Hepatocyte (in vitro differentiated cells): Measurements from ENCODE around the gene CDC42BPA. TPM values are rescaled to one million over a fixed set of nuclear protein-coding genes. Genes with fewer than 3 reads are reported as not detected.
"Not testable (repeated sequence)": the region's sequence is repeated elsewhere in the genome, so short reads cannot be mapped to it uniquely, and the experiment has no call there.

Source experiments
- DNase-seq: peaks from one replicate; pipeline ENCODE4 v3.0.0-alpha.2; 2016; ENCODE audit warnings: low spot score
- H2AFZ ChIP-seq: fragments of 200-600 bp; sonication (generic); 2 replicates; pipeline ENCODE4 v1.6.0; 2016; ENCODE audit warnings: antibody characterized with exemption, mild to moderate bottlenecking
- H3K27ac ChIP-seq: fragments of 200-600 bp; sonication (generic); 2 replicates; pipeline ENCODE4 v1.5.1; 2016; ENCODE audit warnings: mild to moderate bottlenecking
- H3K27me3 ChIP-seq: fragments of 200-600 bp; sonication (generic); 2 replicates; pipeline ENCODE4 v1.6.1; 2016
- H3K36me3 ChIP-seq: fragments of 200-600 bp; sonication (generic); replicated peaks from 2 replicates; pipeline ENCODE4 v1.5.1; 2016; ENCODE audit warnings: low read depth; ENCODE audit not compliant: insufficient read depth
- H3K4me1 ChIP-seq: fragments of 200-600 bp; sonication (generic); 2 replicates; pipeline ENCODE4 v1.5.1; 2016; ENCODE audit warnings: mild to moderate bottlenecking, moderate library complexity; ENCODE audit not compliant: insufficient read depth
- H3K4me2 ChIP-seq: fragments of 200-600 bp; sonication (generic); 2 replicates; pipeline ENCODE4 v1.6.0; 2016
- H3K4me3 ChIP-seq: fragments of 200-600 bp; sonication (generic); 2 replicates; pipeline ENCODE4 v1.5.1; 2016; ENCODE audit warnings: mild to moderate bottlenecking
- H3K79me2 ChIP-seq: fragments of 200-600 bp; sonication (generic); 2 replicates; pipeline ENCODE4 v1.6.0; 2017; ENCODE audit warnings: mild to moderate bottlenecking
- H3K9me2 ChIP-seq: fragments of 200-600 bp; sonication (generic); replicated peaks from 2 replicates; pipeline ENCODE4 v1.6.0; 2017; ENCODE audit warnings: mild to moderate bottlenecking; ENCODE audit not compliant: insufficient read depth
- H3K9me3 ChIP-seq: fragments of 200-600 bp; sonication (generic); 2 replicates; pipeline ENCODE4 v1.5.1; 2016; ENCODE audit warnings: low read depth, mild to moderate bottlenecking
- H4K20me1 ChIP-seq: fragments of 200-600 bp; sonication (generic); 2 replicates; pipeline ENCODE4 v1.6.0; 2016; ENCODE audit warnings: mild to moderate bottlenecking; ENCODE audit not compliant: insufficient read depth, poor library complexity, severe bottlenecking
- CTCF ChIP-seq: fragments of 200-600 bp; sonication (generic); IDR thresholded peaks from 2 replicates; pipeline ENCODE4 v1.5.1; 2016; ENCODE audit warnings: antibody characterized with exemption, mild to moderate bottlenecking; ENCODE audit not compliant: poor library complexity
- EZH2 ChIP-seq: fragments of 200-600 bp; sonication (generic); IDR thresholded peaks from 2 replicates; pipeline ENCODE4 v1.6.1; 2016; ENCODE audit warnings: antibody characterized with exemption, mild to moderate bottlenecking, borderline replicate concordance
- EZH2phosphoT487 ChIP-seq: fragments of 200-600 bp; sonication (generic); IDR thresholded peaks from one replicate; pipeline ENCODE4 v1.6.1; 2018; ENCODE audit warnings: antibody characterized with exemption, mild to moderate bottlenecking, low read depth, moderate library complexity; ENCODE audit not compliant: unreplicated experiment, severe bottlenecking
- whole genome bisulfite sequencing: methylation state at CpG from one replicate; pipeline ENCODE4 v1.1.6; 2016; ENCODE audit warnings: low lambda C conversion rate; ENCODE audit errors: missing lambda C conversion rate; 5-methylcytosine and 5-hydroxymethylcytosine counted together
- polyA plus RNA-seq: library from polyadenylated mRNA; unstranded; fragments of >200 nt; fragmentation: Nextera tagmentation; extraction: Ambion mirVana; gene quantifications from 2 replicates; pipeline ENCODE4 v1.2.1, GENCODE V29; 2016
- total RNA-seq: library from RNA; depleted of rRNA; stranded (reverse); fragments of >200 nt; gene quantifications from 2 replicates; pipeline ENCODE4 v1.2.3, GENCODE V29; 2014

CDC42BPA gene
- total and polyA plus RNA-seq, 2 experiments from 2014 or later = 24.5 to 40.9 TPM

GRCh38 chr1:226958300-226958699, 360.0 kb downstream of the CDC42BPA start:
- Histone ChIP-seq H3K36me3 (no peaks in the 10 kb centered on the region), H3K9me2 (no peaks in the 10 kb centered on the region), H3K27ac (no peak overlapping the region), H2AFZ (no peak overlapping the region), H3K4me3 (no peak overlapping the region), H3K79me2 (peaks cover 30% of the 10 kb centered on the region), H3K27me3 (no peaks in the 10 kb centered on the region), H4K20me1 (no peaks in the 10 kb centered on the region), H3K4me2 (no peak overlapping the region), H3K9me3 (no peaks in the 10 kb centered on the region), H3K4me1 (no peaks in the 10 kb centered on the region)
- TF ChIP-seq EZH2phosphoT487 (no peak), EZH2 (no peak), CTCF (no peak)
- 92% methylated on average over 13 of the region's 13 CpGs for WGBS
- no peak for DNase-seq

- Histone ChIP-seq H3K4me1 (no peaks in the 10 kb centered on the region), H3K27me3 (no peaks in the 10 kb centered on the region), H3K79me2 (peaks cover 35% of the 10 kb centered on the region), H3K27ac (no peak overlapping the region), H3K9me2 (no peaks in the 10 kb centered on the region), H3K9me3 (no peaks in the 10 kb centered on the region), H2AFZ (no peak overlapping the region), H3K36me3 (no peaks in the 10 kb centered on the region), H3K4me2 (no peak overlapping the region), H3K4me3 (no peak overlapping the region), H4K20me1 (no peaks in the 10 kb centered on the region)
- no peak for DNase-seq
- 95% methylated on average over 11 of the region's 11 CpGs for WGBS
- TF ChIP-seq EZH2 = no peak
- TF ChIP-seq CTCF = no peak
- TF ChIP-seq EZH2phosphoT487 = no peak
Measured at GRCh38 chr1:226957714-226958113, 360.6 kb downstream of the CDC42BPA start.

GRCh38 chr1:226956942-226957713, 361.2 kb downstream of the CDC42BPA start:
- Histone ChIP-seq H3K9me2 (no peaks in the 10 kb centered on the region), H2AFZ (no peak overlapping the region), H3K27ac (no peak overlapping the region), H3K9me3 (no peaks in the 10 kb centered on the region), H3K27me3 (no peaks in the 10 kb centered on the region), H3K36me3 (no peaks in the 10 kb centered on the region), H3K4me1 (no peaks in the 10 kb centered on the region), H4K20me1 (no peaks in the 10 kb centered on the region), H3K79me2 (peaks cover 41% of the 10 kb centered on the region), H3K4me2 (no peak overlapping the region), H3K4me3 (no peak overlapping the region)
- 96% methylated on average over 5 of the region's 6 CpGs for whole genome bisulfite sequencing
- no peak for DNase-seq
- no peak for TF ChIP-seq CTCF
- no peak for TF ChIP-seq EZH2phosphoT487
- no peak for TF ChIP-seq EZH2

- not testable (repeated sequence) for DNase-seq, H3K9me3 ChIP-seq, H3K9me2 ChIP-seq, H3K4me1 ChIP-seq, H2AFZ ChIP-seq, H3K27ac ChIP-seq, H3K27me3 ChIP-seq, H3K36me3 ChIP-seq, H3K4me2 ChIP-seq, H3K4me3 ChIP-seq, H4K20me1 ChIP-seq
- H3K79me2 ChIP-seq = peaks cover 47% of the 10 kb centered on the region
- WGBS = no CpG with 5 or more reads among the region's 2 CpGs
Measured at GRCh38 chr1:226955857-226956256, 362.4 kb downstream of the CDC42BPA start.
